ENCODE measurements around the gene NUP153. TPM values are rescaled to one million over a fixed set of nuclear protein-coding genes. Genes with fewer than 3 reads are reported as not detected.

Gene NUP153
- total RNA-seq, 1 donor = 44.5 TPM

- TF ChIP-seq CTCF (IDR thresholded peaks at IDR 0.05; ENCODE audit: insufficient read depth, low read depth, low read length) = no peak
These were observed 58.0 kb downstream of the NUP153 start for GRCh38 chr6:17648745-17649144.

GRCh38 chr6:17640477-17640917 lies 66.2 kb downstream of the NUP153 start:
- TF ChIP-seq CTCF (IDR thresholded peaks at IDR 0.05; ENCODE audit: insufficient read depth, low read depth, low read length) = no peak
- no peak overlapping the region for H3K4me3 ChIP-seq (ENCODE audit: low read depth, low read length)
- DNase-seq (ENCODE audit: low read depth) = peak; percentile 70

More at GRCh38 chr6:17648745-17649144, 58.0 kb downstream of the NUP153 start:
- DNase-seq (ENCODE audit: low read depth) = no peak
- H3K4me3 ChIP-seq (ENCODE audit: low read depth, low read length) = no peak overlapping the region

- no peak overlapping the region for H3K4me3 ChIP-seq (ENCODE audit: low read depth, low read length)
- no peak for DNase-seq (ENCODE audit: low read depth)
- no peak for TF ChIP-seq CTCF (IDR thresholded peaks at IDR 0.05; ENCODE audit: insufficient read depth, low read depth, low read length)
These were observed 68.5 kb downstream of the NUP153 start for GRCh38 chr6:17638212-17638715.

GRCh38 chr6:17635568-17635967 lies 71.2 kb downstream of the NUP153 start:
- no peak overlapping the region for H3K4me3 ChIP-seq (ENCODE audit: low read depth, low read length)
- TF ChIP-seq CTCF (IDR thresholded peaks at IDR 0.05; ENCODE audit: insufficient read depth, low read depth, low read length) = no peak
- DNase-seq (ENCODE audit: low read depth) = no peak

GRCh38 chr6:17633465-17634188 lies 73.1 kb downstream of the NUP153 start:
- no peak for DNase-seq (ENCODE audit: low read depth)
- no peak overlapping the region for H3K4me3 ChIP-seq (ENCODE audit: low read depth, low read length)
- TF ChIP-seq CTCF (IDR thresholded peaks at IDR 0.05; ENCODE audit: insufficient read depth, low read depth, low read length) = no peak

GRCh38 chr6:17632934-17633333 lies 73.8 kb downstream of the NUP153 start:
- no peak for DNase-seq (ENCODE audit: low read depth)
- no peak overlapping the region for H3K4me3 ChIP-seq (ENCODE audit: low read depth, low read length)
- no peak for TF ChIP-seq CTCF (IDR thresholded peaks at IDR 0.05; ENCODE audit: insufficient read depth, low read depth, low read length)
